ENCODE measurements around the gene EXOC1.

The EXOC1 gene

DNA sequence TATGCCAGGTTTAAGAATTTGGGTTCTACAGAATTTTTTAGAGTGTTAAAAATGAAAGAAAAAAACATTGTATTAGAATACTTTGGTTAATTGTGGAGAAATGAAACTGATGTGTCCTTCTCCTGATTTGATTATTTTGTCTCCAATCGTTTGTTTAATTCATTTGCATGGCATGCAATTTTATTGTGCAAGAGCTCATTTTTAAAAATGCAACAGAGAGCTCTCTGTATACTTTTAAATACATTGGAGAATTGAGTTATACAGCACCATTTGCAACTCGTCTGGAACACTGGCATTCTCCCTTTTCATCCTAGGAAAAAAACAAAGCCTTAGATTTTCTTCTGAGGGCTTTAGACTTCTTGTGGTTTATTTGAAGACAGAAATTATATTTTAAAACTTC lies 33.2 kb upstream of the EXOC1 start:
- H3K4me3 ChIP-seq (ENCODE audit: low read depth, low read length): no peak overlapping the region
- DNase-seq (ENCODE audit: low read depth): no peak
- TF ChIP-seq, protein P1, sequence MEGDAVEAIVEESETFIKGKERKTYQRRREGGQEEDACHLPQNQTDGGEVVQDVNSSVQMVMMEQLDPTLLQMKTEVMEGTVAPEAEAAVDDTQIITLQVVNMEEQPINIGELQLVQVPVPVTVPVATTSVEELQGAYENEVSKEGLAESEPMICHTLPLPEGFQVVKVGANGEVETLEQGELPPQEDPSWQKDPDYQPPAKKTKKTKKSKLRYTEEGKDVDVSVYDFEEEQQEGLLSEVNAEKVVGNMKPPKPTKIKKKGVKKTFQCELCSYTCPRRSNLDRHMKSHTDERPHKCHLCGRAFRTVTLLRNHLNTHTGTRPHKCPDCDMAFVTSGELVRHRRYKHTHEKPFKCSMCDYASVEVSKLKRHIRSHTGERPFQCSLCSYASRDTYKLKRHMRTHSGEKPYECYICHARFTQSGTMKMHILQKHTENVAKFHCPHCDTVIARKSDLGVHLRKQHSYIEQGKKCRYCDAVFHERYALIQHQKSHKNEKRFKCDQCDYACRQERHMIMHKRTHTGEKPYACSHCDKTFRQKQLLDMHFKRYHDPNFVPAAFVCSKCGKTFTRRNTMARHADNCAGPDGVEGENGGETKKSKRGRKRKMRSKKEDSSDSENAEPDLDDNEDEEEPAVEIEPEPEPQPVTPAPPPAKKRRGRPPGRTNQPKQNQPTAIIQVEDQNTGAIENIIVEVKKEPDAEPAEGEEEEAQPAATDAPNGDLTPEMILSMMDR (IDR thresholded peaks at IDR 0.05; ENCODE audit: control insufficient read depth, extremely low read depth, insufficient read depth): no peak

DNA sequence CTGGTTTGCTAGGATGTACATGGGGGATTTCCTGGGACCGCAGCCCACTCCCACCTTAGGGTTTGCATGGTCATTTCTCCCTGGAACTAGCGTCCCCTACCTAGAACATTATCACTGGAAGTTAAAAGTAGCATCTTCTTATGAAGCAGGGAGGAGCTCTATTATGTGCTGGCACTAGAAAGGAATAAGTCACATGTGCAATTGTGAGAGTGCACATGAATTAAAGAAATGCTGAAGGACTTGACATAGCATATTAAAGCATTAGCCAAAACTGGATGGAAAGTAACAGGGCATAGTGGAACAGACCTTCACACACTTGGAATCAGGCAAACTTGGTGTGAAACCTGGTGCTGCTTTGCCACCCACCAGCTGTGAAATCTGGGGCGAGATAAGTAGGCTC lies 31.1 kb upstream of the EXOC1 start:
- TF ChIP-seq, protein P1 (IDR thresholded peaks at IDR 0.05; ENCODE audit: control insufficient read depth, extremely low read depth, insufficient read depth): no peak
- no peak for DNase-seq (ENCODE audit: low read depth)
- no peak overlapping the region for H3K4me3 ChIP-seq (ENCODE audit: low read depth, low read length)

DNA sequence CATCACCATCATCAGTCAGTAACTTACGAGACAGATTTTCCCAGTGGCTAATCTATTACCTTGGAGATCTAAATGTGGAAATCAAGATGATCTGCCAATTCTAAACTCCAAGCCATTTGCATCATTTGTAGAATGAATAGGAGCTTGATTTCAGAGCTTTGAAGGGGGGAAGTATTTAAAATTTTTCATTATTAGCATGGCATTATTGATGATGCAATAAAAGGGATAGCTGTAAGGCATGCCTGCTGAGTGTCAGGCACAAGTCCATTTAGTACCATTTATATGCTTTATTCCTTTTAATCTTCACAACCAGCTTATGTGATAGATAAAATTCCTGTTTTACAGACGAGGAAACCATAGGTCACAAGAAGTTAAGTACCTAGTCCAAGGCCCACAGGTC lies 28.6 kb upstream of the EXOC1 start:
- no peak for DNase-seq (ENCODE audit: low read depth)

DNA sequence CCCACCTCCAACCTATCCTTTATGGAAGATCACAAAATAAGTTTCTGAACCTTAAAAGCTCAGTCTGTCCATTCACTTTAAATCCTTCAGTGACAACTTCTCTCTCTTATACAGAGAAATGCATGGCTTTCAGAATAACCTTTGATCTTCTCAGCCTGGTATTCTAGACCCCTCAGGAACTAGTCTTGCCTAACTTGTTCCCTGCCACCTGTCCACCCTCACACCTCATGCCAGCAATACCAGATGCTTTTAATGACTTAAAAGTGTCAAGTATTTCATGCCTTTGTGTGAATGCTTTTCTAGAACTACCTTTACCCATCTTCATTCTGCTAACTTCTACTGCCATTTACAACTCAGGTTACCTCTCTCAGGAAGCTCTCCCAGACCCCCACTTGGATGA lies 26.5 kb upstream of the EXOC1 start:
- TF ChIP-seq, protein P1 (IDR thresholded peaks at IDR 0.05; ENCODE audit: control insufficient read depth, extremely low read depth, insufficient read depth): no peak
- DNase-seq (ENCODE audit: low read depth): no peak
- no peak overlapping the region for H3K4me3 ChIP-seq (ENCODE audit: low read depth, low read length)

More for the DNA sequence above, 28.6 kb upstream of the EXOC1 start:
- TF ChIP-seq, protein P1 (IDR thresholded peaks at IDR 0.05; ENCODE audit: control insufficient read depth, extremely low read depth, insufficient read depth): no peak
- no peak overlapping the region for H3K4me3 ChIP-seq (ENCODE audit: low read depth, low read length)

DNA sequence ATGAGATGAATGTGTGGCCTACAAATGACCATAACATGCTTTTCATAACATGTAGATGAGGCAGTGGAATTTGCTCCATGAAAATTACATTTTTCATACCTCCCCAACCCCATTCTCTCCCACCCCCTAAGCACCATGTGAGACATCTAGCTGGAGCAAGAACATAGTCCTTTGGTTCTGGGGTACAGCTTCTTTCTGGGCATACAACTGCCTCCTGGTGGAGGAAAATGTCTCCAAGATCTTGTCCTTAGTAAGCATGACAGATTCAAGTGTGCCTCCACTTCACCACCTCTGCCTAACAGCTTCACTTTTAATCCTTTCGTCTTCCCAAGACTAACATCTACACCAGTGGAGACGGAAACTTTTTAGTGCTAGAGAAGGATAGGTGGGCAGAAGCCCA lies 25.9 kb upstream of the EXOC1 start:
- TF ChIP-seq, protein P1 (IDR thresholded peaks at IDR 0.05; ENCODE audit: control insufficient read depth, extremely low read depth, insufficient read depth): no peak
- H3K4me3 ChIP-seq (ENCODE audit: low read depth, low read length): no peak overlapping the region
- no peak for DNase-seq (ENCODE audit: low read depth)

DNA sequence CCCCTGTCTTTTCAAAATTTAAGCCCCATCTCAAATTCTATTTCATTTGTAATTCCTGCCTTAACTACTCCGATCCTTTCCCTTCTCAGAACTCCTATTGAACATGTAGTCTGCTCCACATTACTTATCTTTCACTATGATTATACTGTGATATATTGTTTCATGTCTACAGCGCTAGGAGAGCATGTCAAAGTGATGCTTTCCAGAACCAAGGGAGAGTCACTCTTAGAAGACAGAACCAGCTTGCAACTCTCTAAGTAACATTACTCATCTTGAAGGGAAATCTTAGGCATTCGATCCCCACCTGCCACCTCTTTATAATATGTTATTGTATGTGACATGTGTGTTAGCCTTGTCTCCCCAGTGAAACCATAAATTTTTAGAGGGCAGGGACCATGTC lies 23.4 kb upstream of the EXOC1 start:
- TF ChIP-seq, protein P1 (IDR thresholded peaks at IDR 0.05; ENCODE audit: control insufficient read depth, extremely low read depth, insufficient read depth): no peak

DNA sequence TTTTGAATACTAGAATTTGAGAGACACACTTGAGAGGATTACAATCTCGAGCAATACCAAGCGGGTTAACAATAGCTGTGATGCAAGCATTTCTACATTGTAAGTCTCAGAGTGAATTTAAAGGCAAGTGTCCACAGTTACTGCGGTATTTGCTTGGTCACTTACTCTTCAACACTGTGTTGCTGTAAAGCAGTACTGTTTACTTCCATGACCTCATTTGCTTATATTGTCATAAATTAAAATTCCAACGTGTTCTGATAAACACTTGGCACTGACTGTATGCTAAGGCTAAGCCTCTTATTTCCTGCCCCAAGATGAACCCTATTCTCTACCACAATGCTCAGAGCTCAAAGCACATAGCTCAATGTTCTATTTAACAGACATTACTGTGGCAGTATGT lies 22.7 kb upstream of the EXOC1 start:
- no peak for DNase-seq (ENCODE audit: low read depth)
- TF ChIP-seq, protein P1 (IDR thresholded peaks at IDR 0.05; ENCODE audit: control insufficient read depth, extremely low read depth, insufficient read depth): no peak
- no peak overlapping the region for H3K4me3 ChIP-seq (ENCODE audit: low read depth, low read length)

More for the DNA sequence above, 23.4 kb upstream of the EXOC1 start:
- no peak overlapping the region for H3K4me3 ChIP-seq (ENCODE audit: low read depth, low read length)
- no peak for DNase-seq (ENCODE audit: low read depth)

Measured in LNCaP clone FGC (cell line).